ENCODE results near the gene PXYLP1. TPM values are rescaled to one million over a fixed set of nuclear protein-coding genes. Genes with fewer than 3 reads are reported as not detected.
A peak's percentile ranks its signal among the peaks of the same experiment; 100 is the strongest.

Gene PXYLP1
- polyA plus RNA-seq, 3 donors = 4.1 to 10.9 (median 5.8) TPM

DNA sequence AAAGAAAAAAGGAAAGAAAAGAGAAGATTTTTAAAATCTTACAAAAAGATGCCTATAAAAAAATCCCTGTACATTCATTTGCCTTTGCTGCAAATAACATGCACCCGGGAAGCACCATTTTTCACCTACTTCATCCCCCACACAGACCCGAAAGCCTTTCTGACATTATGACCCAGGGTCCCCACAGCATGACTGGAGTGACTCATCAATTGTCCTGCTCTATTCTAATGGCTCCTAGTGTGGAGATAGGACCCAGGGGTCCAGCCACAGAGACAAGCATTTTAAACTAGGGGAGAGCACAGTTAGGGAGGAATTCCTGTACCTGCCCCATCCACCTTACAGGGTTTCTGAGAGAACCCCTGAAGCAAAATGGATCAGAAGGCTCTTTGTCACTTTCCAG lies 14.7 kb upstream of the PXYLP1 start:
- Histone ChIP-seq H2AFZ (ENCODE audit: insufficient read depth, low read depth, low read length, poor library complexity, severe bottlenecking) (no peak overlapping the region), H3K4me1 (ENCODE audit: control insufficient read depth in 1 of 2, insufficient read depth in 2 of 2, low read length in 2 of 2) (peaks cover 30 to 34% of the 10 kb centered on the region in 2 donors), H3K27ac (ENCODE audit: low read depth in 1 of 2, low read length in 2 of 2) (peak overlapping the region; percentile 64 to 87), H3K9me3 (replicated peaks in 1 of 2; ENCODE audit: control insufficient read depth in 1 of 2, insufficient read depth in 1 of 2, low read length in 2 of 2) (peaks cover 0 to 5% of the 10 kb centered on the region in 2 donors), H3K79me2 (ENCODE audit: insufficient read depth, low read length) (no peaks in the 10 kb centered on the region), H3K4me3 (replicated peaks in 1 of 3; ENCODE audit: low read depth in 2 of 3, low read length in 3 of 3) (peak overlapping the region in 1 of 3 experiments; percentile 24), H3K36me3 (replicated peaks in 1 of 2; ENCODE audit: control insufficient read depth in 1 of 2, insufficient read depth in 2 of 2, low read length in 2 of 2) (no peaks in the 10 kb centered on the region), H3K4me2 (replicated peaks; ENCODE audit: extremely low read depth, low read length, poor library complexity, severe bottlenecking) (no peak overlapping the region), H3K27me3 (ENCODE audit: control insufficient read depth in 2 of 2, insufficient read depth in 2 of 2, low read length in 2 of 2) (no peaks in the 10 kb centered on the region), H4K20me1 (ENCODE audit: insufficient read depth, low read length) (no peaks in the 10 kb centered on the region), H3K9ac (ENCODE audit: insufficient read depth, low read length, poor library complexity, severe bottlenecking) (no peak overlapping the region)
- intact Hi-C loops (cut with micrococcal nuclease) = no loop called here
- Mint-ChIP-seq H3K4me3 (no peak overlapping the region), H3K27ac (peak overlapping the region; percentile 80 to 96 (median 91)), H3K9me3 (peaks cover 5 to 14% (median 8%) of the 10 kb centered on the region in 7 donors), H3K27me3 (ENCODE audit: low read depth in 3 of 3) (peaks cover 0 to 3% (median 0%) of the 10 kb centered on the region in 3 donors), H3K36me3 (no peaks in the 10 kb centered on the region), H3K4me1 (peaks cover 34% of the 10 kb centered on the region)
- no peak for DNase-seq
- WGBS (ENCODE audit: insufficient coverage) = no CpG with 5 or more reads among the region's 2 CpGs
- TF ChIP-seq, protein P1, sequence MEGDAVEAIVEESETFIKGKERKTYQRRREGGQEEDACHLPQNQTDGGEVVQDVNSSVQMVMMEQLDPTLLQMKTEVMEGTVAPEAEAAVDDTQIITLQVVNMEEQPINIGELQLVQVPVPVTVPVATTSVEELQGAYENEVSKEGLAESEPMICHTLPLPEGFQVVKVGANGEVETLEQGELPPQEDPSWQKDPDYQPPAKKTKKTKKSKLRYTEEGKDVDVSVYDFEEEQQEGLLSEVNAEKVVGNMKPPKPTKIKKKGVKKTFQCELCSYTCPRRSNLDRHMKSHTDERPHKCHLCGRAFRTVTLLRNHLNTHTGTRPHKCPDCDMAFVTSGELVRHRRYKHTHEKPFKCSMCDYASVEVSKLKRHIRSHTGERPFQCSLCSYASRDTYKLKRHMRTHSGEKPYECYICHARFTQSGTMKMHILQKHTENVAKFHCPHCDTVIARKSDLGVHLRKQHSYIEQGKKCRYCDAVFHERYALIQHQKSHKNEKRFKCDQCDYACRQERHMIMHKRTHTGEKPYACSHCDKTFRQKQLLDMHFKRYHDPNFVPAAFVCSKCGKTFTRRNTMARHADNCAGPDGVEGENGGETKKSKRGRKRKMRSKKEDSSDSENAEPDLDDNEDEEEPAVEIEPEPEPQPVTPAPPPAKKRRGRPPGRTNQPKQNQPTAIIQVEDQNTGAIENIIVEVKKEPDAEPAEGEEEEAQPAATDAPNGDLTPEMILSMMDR (IDR thresholded peaks at IDR 0.05) = no peak

DNA sequence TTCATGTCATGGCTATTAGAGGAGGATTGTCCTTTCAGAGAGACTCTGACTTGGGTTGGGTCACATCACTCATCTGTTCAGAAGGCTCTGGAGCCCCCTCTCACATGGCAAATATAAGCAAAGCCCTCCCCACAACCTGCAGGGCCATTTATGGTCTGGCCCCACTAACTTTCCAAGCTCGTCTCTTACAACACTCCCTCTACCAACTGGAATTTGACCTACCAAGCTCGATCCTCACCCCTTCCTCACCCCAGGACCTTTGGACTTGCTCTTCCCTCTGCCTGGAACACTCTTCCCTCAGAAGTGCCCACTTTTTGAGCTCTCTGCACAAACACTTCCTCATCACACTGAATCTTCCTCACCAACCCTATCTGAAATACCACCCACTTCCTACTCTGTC lies 14.2 kb upstream of the PXYLP1 start:
- no peak overlapping the region for H2AFZ ChIP-seq (ENCODE audit: insufficient read depth, low read depth, low read length, poor library complexity, severe bottlenecking)
- H3K36me3 ChIP-seq (replicated peaks in 1 of 2; ENCODE audit: control insufficient read depth in 1 of 2, insufficient read depth in 2 of 2, low read length in 2 of 2) = no peaks in the 10 kb centered on the region
- H3K9me3 ChIP-seq (replicated peaks in 1 of 2; ENCODE audit: control insufficient read depth in 1 of 2, insufficient read depth in 1 of 2, low read length in 2 of 2) = peaks cover 0 to 6% of the 10 kb centered on the region in 2 donors
- H3K79me2 ChIP-seq (ENCODE audit: insufficient read depth, low read length) = no peaks in the 10 kb centered on the region
- peaks cover 34% of the 10 kb centered on the region for H3K4me1 Mint-ChIP-seq
- TF ChIP-seq, protein P1 (IDR thresholded peaks at IDR 0.05) = no peak
- H3K27me3 Mint-ChIP-seq (ENCODE audit: low read depth in 3 of 3) = peaks cover 0 to 5% (median 0%) of the 10 kb centered on the region in 3 donors
- peaks cover 4 to 17% (median 7%) of the 10 kb centered on the region in 7 donors for H3K9me3 Mint-ChIP-seq
- H3K4me1 ChIP-seq (ENCODE audit: control insufficient read depth in 1 of 2, insufficient read depth in 2 of 2, low read length in 2 of 2) = peaks cover 30 to 34% of the 10 kb centered on the region in 2 donors
- peak overlapping the region; percentile 64 to 87 for H3K27ac ChIP-seq (ENCODE audit: low read depth in 1 of 2, low read length in 2 of 2)
- no peaks in the 10 kb centered on the region for H4K20me1 ChIP-seq (ENCODE audit: insufficient read depth, low read length)
- 93% methylated on average over 2 of the region's 2 CpGs for WGBS (ENCODE audit: insufficient coverage)
- H3K4me2 ChIP-seq (replicated peaks; ENCODE audit: extremely low read depth, low read length, poor library complexity, severe bottlenecking) = peak overlapping the region; percentile 45
- H3K4me3 ChIP-seq (replicated peaks in 1 of 3; ENCODE audit: low read depth in 2 of 3, low read length in 3 of 3) = peak overlapping the region in 1 of 3 experiments; percentile 24
- no peak overlapping the region for H3K4me3 Mint-ChIP-seq
- no peak for DNase-seq
- H3K27ac Mint-ChIP-seq = peak overlapping the region; percentile 80 to 96 (median 91)
- no peaks in the 10 kb centered on the region for H3K27me3 ChIP-seq (ENCODE audit: control insufficient read depth in 2 of 2, insufficient read depth in 2 of 2, low read length in 2 of 2)
- peaks cover 0 to 2% of the 10 kb centered on the region in 2 donors for H3K36me3 Mint-ChIP-seq
- no peak overlapping the region for H3K9ac ChIP-seq (ENCODE audit: insufficient read depth, low read length, poor library complexity, severe bottlenecking)
- intact Hi-C loops (cut with micrococcal nuclease) = no loop called here
